ENCODE data around the gene SOCS2.

- TF ChIP-seq SIN3A (IDR thresholded peaks at IDR 0.05; ENCODE audit: borderline replicate concordance, insufficient read depth, low read length) (no peak), POLR2AphosphoS5 (IDR thresholded peaks at IDR 0.05; ENCODE audit: low read depth, low read length) (no peak)
These were observed 30.8 kb upstream of the SOCS2 start for GRCh38 chr12:93541578-93542225.

Measured in PFSK-1 (cell line).